ENCODE results near the gene FNDC5.

GRCh38 chr1:32825181-32825580 lies 45.5 kb downstream of the FNDC5 start:
- TF ChIP-seq CTCF (conservative IDR thresholded peaks at IDR 0.05; ENCODE audit: low read depth in 2 of 2) (no peak), CREB1 (CRISPR knock-in tag; IDR thresholded peaks at IDR 0.05; ENCODE audit: low read depth) (no peak), NANOG (IDR thresholded peaks at IDR 0.05; ENCODE audit: borderline replicate concordance) (no peak)

Data from GM23338 (cell line).